ENCODE data around the gene PTGS2. TPM values are rescaled to one million over a fixed set of nuclear protein-coding genes. Genes with fewer than 3 reads are reported as not detected.

Gene PTGS2
- total and polyA plus RNA-seq, 10 of the 15 experiments (the other 5 are each of a cell fraction or from before 2014, with no cell fraction given), result 0.04 to 0.12 (median 0.08) TPM; not detected in 4

- TF ChIP-seq ZBTB33 (IDR thresholded peaks at IDR 0.05) (no peak), MTA3 (IDR thresholded peaks at IDR 0.05; ENCODE audit: borderline replicate concordance, low read length) (no peak), BRCA1 (IDR thresholded peaks at IDR 0.05; ENCODE audit: low read depth, low read length) (no peak)
Observed at GRCh38 chr1:186672596-186672995, 7.6 kb downstream of the PTGS2 start (continued).

GRCh38 chr1:186672131-186672530, 8.1 kb downstream of the PTGS2 start:
- no peaks in the 10 kb centered on the region for H3K4me1 ChIP-seq (ENCODE audit: control insufficient read depth, insufficient read depth, low read length)
- H2AFZ ChIP-seq (ENCODE audit: control insufficient read depth, low read depth, low read length), result no peak overlapping the region
- in situ Hi-C loops (cut with MboI), result no loop called here
- no peaks in the 10 kb centered on the region for H4K20me1 ChIP-seq (ENCODE audit: control insufficient read depth, insufficient read depth)
- H3K27ac ChIP-seq (ENCODE audit: control insufficient read depth, insufficient read depth), result no peak overlapping the region
- RAD21 ChIA-PET (ENCODE audit: unreplicated experiment), result no interaction called here
- BruUV-seq (replicated peaks), result no TSS peak
- H3K4me3 ChIP-seq, result no peak overlapping the region
- H3K4me2 ChIP-seq (ENCODE audit: control insufficient read depth, insufficient read depth), result no peak overlapping the region
- FAIRE-seq (no peak), ATAC-seq (no peak), DNase-seq (ENCODE audit: low read depth, low spot score) (no peak)
- WGBS (ENCODE audit: insufficient coverage, insufficient replicate concordance, low lambda C conversion rate, missing lambda C conversion rate), result 60% methylated on average over 2 of the region's 2 CpGs
- no peaks in the 10 kb centered on the region for H3K36me3 ChIP-seq (ENCODE audit: control insufficient read depth in 2 of 2, insufficient read depth in 2 of 2, low read length in 1 of 2)
- SMC1A ChIA-PET (ENCODE audit: uncharacterized antibody, unreplicated experiment), result no interaction called here
- CTCF ChIA-PET, result no interaction called here
- no peak overlapping the region for H3K9ac ChIP-seq (ENCODE audit: control insufficient read depth, insufficient read depth, low read length)
- POLR2A ChIA-PET, result no interaction called here
- no peaks in the 10 kb centered on the region for H3K79me2 ChIP-seq (ENCODE audit: control insufficient read depth, insufficient read depth, low read length)
- intact Hi-C loops (cut with micrococcal nuclease; ENCODE audit: unreplicated experiment), result no loop called here
- H3K27me3 ChIP-seq (replicated peaks in 1 of 2; ENCODE audit: control insufficient read depth in 2 of 2, insufficient read depth in 2 of 2, low read length in 1 of 2), result no peaks in the 10 kb centered on the region
- no peaks in the 10 kb centered on the region for H3K9me3 ChIP-seq (replicated peaks; ENCODE audit: control insufficient read depth, insufficient read depth, low read length)
- no peak for TF ChIP-seq FOS (IDR thresholded peaks at IDR 0.05; ENCODE audit: borderline replicate concordance, extremely low read depth, insufficient read length)
- TF ChIP-seq CBX3 (IDR thresholded peaks at IDR 0.05; ENCODE audit: borderline replicate concordance, low read depth), result no peak
- no peak for TF ChIP-seq SKIL (IDR thresholded peaks at IDR 0.05; ENCODE audit: low read depth, poor library complexity, severe bottlenecking)
- TF ChIP-seq NKRF (conservative IDR thresholded peaks at IDR 0.05), result no peak
- TF ChIP-seq IRF4 (IDR thresholded peaks at IDR 0.05; ENCODE audit: low read depth, low read length), result no peak
- TF ChIP-seq KLF5 (IDR thresholded peaks at IDR 0.05; ENCODE audit: partially characterized antibody), result no peak
- no peak for TF ChIP-seq IKZF1 (conservative IDR thresholded peaks at IDR 0.05)
- no peak for TF ChIP-seq PBX3 (IDR thresholded peaks at IDR 0.05; ENCODE audit: insufficient replicate concordance, low read depth, low read length)
- no peak for TF ChIP-seq MYB (IDR thresholded peaks at IDR 0.05; ENCODE audit: borderline replicate concordance, low read depth, low read length)
- TF ChIP-seq ASH2L (IDR thresholded peaks at IDR 0.05; ENCODE audit: borderline replicate concordance, low read depth), result no peak
- no peak for TF ChIP-seq MLLT1 (IDR thresholded peaks at IDR 0.05)
